Eye (tissue), 1 donor: Measurements from ENCODE around the gene CNBP.

ENCODE experiments used
- DNase-seq: peaks from one replicate; pipeline ENCODE4 v3.0.0-alpha.2; 2015

The CNBP gene

DNA sequence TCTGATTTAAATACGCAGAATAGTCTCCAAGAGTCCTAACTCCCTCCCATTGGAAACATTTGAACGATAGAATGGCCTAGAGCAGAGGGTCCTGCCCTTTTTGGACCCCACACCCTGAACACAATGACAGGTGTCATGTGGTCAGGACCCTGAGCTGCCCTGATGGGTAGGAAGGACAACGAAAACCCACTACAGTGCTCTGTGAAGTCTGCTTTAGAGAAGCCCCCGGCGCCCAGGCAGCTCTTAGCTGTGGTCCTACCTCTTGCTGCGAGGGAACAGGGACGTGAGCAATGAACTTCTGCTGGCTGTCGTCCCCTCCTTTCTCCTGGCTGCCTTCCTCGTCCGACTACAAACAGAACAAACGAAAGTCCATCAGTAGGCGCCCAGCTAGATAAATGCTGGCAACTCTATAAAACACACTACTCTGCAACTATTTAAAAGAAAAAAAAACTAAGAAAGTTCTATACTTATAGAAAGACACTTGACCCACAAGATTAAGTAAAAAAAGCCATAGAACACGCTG is 53.3 kb downstream of the CNBP start:
- DNase-seq, result no peak

DNA sequence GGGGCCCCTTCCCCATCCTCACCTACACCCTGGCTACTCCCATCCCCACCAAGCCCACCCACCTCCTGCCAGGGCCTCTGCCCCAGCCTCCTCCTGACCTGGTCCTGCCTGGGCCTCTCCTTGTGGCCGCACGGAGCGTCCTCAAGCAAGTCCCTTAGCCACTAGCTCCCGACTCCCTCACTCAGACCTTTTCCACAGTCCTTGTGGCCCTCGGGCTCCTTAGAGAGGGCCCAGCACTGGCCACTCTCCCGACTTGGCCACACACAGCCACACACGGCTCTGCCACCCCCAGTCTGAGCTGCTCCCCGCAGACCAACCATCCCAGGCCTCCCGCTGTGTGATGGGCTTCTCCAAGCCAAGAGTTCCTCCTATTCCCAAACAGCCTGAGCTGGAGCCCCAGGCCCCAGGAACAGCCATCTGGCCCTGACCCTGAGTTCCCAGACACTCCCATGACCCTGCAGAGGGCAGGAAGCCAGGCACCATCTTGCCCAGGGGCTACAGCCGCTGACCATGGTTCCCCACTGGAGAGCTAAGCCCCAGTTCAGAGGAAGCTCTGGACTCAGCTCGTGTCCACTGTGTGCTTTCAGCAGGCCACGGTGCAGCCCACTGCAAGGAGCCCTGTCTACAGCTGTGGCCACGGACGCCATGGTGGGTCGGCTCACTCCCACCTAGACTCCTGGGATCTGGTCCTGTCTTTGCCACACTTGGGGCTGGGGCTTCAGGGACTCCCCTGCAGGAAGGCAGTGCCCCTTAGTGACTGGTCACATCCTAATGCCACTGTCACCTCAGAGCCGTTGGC is 55.1 kb downstream of the CNBP start:
- DNase-seq, result no peak

DNA sequence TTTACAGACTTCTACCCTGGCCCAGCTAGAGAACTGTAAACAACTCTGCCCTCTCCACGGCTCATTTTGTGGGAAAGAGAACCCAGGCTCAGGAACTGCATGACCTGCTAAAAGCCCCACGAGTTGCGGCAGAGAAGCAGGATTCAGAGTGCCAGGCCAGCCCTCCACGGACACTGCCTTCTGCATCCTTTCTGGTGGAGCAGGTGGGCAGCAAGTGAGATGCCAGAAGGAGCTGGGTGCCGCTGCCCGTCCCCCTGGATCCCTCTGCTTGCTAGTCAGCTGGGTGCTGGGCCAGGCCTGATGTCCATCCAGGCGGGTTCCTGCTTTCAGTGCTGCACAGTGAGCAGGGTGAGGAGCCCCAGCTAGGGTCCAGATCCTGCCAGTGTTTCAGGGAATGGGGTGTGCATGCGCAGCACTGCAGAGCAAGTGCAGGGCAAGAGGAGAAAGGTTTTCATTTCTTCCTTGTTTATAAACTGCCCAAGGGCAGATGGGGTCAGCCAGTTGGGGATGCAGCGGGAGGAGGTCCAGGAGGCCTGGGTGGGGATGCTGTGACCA is 56.9 kb downstream of the CNBP start:
- DNase-seq, result no peak

DNA sequence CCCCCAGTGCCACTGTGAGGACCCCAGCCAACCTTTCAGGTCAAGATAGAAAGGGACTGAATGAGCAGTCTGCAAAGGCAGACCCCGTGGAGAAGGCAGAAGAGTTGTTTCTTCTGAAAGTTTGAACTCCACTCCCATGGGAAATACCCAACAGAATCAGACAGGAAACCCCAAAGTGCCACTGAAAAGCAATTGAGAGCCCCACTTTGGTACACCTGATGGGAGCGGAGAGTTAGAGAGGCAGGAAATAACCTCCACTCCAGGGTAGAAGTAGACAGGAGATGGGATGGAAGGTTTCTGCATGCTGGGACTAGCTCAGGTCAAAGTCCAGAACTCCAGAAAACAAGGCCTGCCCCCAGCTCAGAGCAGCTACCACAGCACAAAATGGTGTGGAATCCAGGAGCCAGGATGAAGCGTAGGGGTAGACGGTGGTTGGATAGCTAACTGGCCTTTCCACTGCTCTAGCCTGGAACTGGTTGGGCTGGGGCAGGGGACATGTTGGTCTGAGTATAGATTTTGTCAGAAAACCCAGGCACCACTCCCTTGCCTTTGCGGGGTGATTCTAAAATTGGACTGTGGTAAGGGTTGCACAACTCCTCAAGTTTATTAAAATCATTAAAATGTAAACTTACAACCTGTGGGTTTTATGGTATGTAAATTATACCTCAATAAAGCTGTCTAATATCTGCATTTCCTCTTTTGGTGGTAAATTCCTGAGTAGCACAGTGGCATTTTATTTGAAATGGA is 60.2 kb downstream of the CNBP start:
- no peak for DNase-seq

DNA sequence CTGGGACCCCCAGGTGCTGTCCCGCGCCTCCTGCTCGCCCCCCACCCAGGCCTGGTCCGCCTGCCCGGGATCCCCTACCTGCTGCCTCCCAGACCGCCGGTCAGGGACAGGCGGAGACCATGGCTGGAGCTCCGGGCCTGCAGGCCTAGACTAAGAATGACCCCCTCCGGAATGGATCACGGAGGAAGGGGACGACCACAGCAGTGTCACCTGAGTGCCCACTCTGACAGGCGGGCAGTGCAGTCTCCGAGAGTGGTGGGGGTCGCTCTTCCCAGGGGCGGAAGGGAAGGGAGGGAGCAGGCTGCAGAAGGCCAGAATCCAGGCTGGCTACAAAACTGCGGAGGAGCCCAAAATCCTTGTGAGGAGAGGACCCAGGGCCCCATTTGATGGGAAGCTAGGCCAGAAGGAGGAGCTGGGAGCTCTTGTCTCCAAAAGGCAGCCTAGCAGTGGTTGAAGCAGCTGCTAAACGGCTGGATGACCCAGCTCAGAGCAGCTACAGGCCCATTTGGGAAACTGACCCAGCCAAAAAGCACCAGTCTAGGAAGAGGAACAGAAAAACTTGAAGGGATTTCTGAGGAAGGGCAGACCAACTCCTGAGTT is 61.2 kb downstream of the CNBP start:
- peak; percentile 47 for DNase-seq

DNA sequence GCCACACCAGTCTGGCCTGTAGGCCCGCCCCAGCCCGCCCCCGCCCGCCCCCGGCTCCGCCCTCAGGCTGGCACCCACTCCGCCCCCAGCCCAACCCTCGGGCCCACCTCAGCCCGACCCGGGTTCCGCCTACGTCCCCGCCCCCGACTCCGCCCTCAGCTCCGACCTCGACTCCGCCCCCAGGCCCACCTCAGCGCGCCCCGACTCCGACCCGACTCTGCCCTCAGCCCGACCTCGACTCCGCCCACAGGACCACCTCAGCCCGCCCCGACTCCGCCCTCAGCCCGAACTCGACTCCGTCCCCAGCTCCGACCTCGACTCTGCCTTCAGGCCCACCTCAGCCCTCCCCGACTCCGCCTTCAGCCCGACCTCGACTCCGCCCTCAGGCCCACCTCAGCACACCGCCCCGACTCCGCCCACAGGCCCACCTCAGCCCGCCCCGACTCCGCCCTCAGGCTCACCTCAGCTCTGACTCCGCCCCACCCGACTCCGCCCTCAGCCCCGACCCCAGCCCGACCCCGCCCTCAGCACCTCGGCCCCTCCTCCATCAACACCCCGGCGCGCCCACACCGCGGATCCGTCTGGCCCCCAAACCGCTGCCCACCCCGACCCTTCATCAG is 61.8 kb downstream of the CNBP start, which contains the start of gene RAB43:
RAB43 (minus strand) TSS at position 13 of the 620 bp plus-strand sequence. CDS start 315 bp downstream, outside the sequence.
- peak; percentile 96 for DNase-seq

DNA sequence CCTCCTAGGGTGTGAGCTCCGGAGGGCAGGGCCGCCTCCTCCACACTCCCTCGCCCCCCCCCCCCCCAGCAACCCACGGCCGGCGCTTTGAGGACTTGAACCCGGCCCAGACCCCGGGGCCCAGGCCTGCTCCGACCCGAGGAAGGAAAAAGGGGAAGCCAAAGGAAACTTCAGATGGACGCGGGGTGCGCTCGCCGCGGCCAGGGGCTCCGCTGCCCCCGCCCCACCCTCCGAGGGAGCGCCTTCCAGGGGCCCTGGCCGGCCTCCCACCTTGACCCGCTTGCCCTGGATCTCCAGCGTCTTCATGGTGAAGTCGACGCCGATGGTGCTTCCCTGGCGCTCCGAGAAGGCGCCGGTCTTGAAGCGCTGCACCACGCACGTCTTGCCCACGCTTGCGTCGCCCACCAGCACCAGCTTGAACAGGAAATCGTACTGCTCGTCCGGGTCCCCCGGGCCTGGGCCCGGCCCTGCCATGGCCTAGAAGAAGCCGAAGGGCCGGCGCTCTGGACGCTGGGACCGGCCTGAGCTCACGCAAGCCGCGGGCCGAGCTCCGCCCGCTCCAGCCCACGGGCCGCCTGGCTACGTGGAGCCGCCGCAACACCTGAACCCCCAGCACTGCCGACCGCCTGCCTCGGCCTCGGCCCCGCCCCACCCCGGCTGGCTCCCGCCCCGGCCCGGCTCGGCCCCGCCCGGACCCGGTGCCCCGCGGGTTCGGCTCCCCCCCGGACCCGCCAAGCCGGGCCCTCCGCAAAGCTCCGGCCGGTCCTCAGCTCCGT is 62.5 kb downstream of the CNBP start:
- peak; percentile 74 for DNase-seq

DNA sequence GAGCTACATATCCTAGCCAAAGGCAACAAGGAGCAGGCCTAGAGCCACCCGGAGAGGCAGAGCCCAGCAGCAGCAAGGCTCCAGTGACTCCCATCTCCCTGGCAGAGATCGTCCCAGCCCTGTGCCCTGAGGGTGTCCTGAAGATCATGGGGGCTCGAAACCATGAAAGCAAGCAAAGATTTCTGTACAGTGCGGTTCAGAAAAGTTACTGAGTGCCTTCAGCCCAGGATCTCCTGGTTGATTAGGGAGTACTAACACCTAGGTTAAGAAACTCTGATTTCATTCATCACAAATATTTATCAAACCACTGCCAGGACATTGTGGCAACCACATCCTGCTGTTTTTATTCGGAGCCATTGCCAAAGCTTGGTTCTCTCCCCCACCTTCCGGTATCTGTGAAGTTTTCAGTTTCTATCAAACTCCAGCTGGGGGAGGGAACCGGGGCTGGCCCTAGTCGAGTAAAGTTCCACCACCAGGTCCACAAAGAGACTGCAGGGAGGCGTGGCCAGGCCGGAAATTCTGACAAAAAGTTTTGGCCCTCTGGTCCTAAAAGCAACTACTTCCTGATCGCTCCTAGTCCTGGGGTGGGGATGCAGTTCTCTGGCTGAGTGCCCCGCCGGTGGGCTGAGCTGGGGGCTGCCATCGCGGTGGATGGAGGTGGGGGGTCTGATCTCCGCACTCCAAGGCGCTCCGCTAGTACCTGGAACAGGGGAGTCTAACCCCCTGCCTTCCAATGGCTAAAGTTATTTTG is 63.3 kb downstream of the CNBP start:
- DNase-seq, result peak; percentile 85

DNA sequence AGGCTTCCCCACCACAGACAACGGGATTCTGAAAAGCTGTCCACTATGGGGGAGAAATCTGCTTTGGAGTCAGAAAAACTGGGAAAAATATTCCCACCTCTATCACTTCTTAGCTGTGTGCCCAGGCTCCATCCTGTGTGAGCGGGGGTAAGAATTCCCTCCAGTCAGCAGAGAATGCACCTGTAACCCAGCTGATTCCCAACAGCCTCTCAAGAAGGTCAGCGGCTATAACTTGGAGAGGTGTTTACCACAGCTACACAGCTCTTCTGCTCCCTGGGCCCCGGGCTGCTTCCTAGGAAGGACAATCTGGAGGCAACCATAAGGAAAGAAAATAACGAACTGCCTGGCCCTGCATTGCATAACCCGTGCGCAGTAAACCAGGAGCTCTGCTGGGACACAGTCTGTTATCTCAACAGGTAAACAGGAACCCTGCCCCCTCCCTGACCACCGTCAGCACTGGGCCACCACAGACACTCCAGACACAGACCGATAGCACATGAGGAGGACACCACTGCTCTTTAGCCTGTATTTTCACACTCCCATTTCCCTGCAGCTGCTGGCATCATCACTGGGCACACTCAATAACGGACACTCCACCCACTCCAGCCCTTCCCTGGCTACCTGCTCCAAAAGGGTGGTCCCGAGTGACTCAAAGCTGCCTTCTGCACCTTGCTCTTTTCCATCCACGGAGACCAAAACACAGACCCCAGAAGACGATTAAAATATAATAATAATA is 64.2 kb downstream of the CNBP start:
- no peak for DNase-seq

DNA sequence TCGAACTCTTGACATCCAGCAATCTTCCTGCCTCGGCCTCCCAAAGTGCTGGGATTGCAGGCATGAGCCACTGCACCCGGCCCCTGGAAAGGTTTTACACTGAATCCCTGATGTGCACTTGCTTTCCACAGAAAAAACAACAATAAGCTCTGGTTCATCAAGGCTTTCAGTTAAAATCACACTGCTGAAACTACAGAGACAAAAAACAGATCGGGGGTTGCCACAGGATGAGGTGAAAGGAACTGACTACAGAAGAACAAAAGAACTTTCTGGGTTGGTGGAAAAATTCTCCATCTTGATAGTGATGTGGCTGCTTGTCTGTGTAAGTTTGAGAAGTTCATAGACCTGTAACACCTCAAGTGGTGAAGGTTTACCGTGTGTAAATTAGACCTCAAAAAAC is 65.0 kb downstream of the CNBP start:
- no peak for DNase-seq
